HepG2 (cell line): ENCODE data around the gene VWA3A. TPM values are rescaled to one million over a fixed set of nuclear protein-coding genes. Genes with fewer than 3 reads are reported as not detected.

ENCODE experiments used
- ARID2 ChIP-seq: sonication (generic); formaldehyde crosslinking; IDR thresholded peaks from 2 replicates; pipeline ENCODE4 v1.8.1; 2022; ENCODE audit warnings: mild to moderate bottlenecking, missing genetic modification reagents, borderline replicate concordance
- GABPB1 ChIP-seq: IDR thresholded peaks from 2 replicates; pipeline ENCODE4 v1.6.1; 2016; ENCODE audit warnings: mild to moderate bottlenecking, missing genetic modification reagents, moderate library complexity, missing compliant biosample characterization
- GFI1 ChIP-seq: sonication (generic); formaldehyde crosslinking; IDR thresholded peaks from 2 replicates; pipeline ENCODE4 v1.5.0; 2020; ENCODE audit warnings: missing genetic modification reagents, mild to moderate bottlenecking, borderline replicate concordance
- KLF6 ChIP-seq: IDR thresholded peaks from 2 replicates; pipeline ENCODE4 v1.8.0; 2016; ENCODE audit warnings: missing biosample characterization, missing genetic modification reagents
- NR3C1 ChIP-seq: sonication (generic); formaldehyde crosslinking; IDR thresholded peaks from 2 replicates; pipeline ENCODE4 v1.4.0; 2020; ENCODE audit warnings: missing genetic modification reagents
- RFXANK ChIP-seq: IDR thresholded peaks from 2 replicates; pipeline ENCODE4 v1.6.1; 2016
- SMC3 ChIP-seq: IDR thresholded peaks from 2 replicates; pipeline ENCODE4 v1.6.1; 2011; ENCODE audit warnings: low read length, improper control_type of control experiment
- TBP ChIP-seq: sonication (generic); formaldehyde crosslinking; IDR thresholded peaks from 2 replicates; pipeline ENCODE4 v1.5.0; 2020; ENCODE audit warnings: missing genetic modification reagents
- ZBTB1 ChIP-seq: sonication (generic); formaldehyde crosslinking; IDR thresholded peaks from 2 replicates; pipeline ENCODE4 v1.4.0; 2020; ENCODE audit warnings: missing genetic modification reagents, borderline replicate concordance
- ZBTB21 ChIP-seq: sonication (generic); formaldehyde crosslinking; IDR thresholded peaks from 2 replicates; pipeline ENCODE4 v1.4.0; 2020; ENCODE audit warnings: missing genetic modification reagents
- ZMYM4 ChIP-seq: sonication (generic); formaldehyde crosslinking; IDR thresholded peaks from 2 replicates; pipeline ENCODE4 v1.8.1; 2023; ENCODE audit warnings: mild to moderate bottlenecking, missing genetic modification reagents
- ZNF124 ChIP-seq: sonication (generic); formaldehyde crosslinking; IDR thresholded peaks from 2 replicates; pipeline ENCODE4 v1.4.0; 2020; ENCODE audit warnings: missing genetic modification reagents
- ZNF143 ChIP-seq: sonication (generic); formaldehyde crosslinking; IDR thresholded peaks from 2 replicates; pipeline ENCODE4 v1.4.0; 2020; ENCODE audit warnings: missing genetic modification reagents
- ZNF230 ChIP-seq: sonication (generic); formaldehyde crosslinking; IDR thresholded peaks from 2 replicates; pipeline ENCODE4 v1.4.0; 2020; ENCODE audit warnings: mild to moderate bottlenecking, missing genetic modification reagents
- ZNF616 ChIP-seq: sonication (generic); formaldehyde crosslinking; IDR thresholded peaks from 2 replicates; pipeline ENCODE4 v1.5.0; 2020; ENCODE audit warnings: low read depth, mild to moderate bottlenecking, missing genetic modification reagents
- ZNF674 ChIP-seq: sonication (generic); formaldehyde crosslinking; IDR thresholded peaks from 2 replicates; pipeline ENCODE4 v1.5.0; 2020; ENCODE audit warnings: low read depth, mild to moderate bottlenecking, missing genetic modification reagents
- ZNF782 ChIP-seq: sonication (generic); formaldehyde crosslinking; IDR thresholded peaks from 2 replicates; pipeline ENCODE4 v1.4.0; 2020; ENCODE audit warnings: missing genetic modification reagents, mild to moderate bottlenecking, borderline replicate concordance
- ZNF879 ChIP-seq: sonication (generic); formaldehyde crosslinking; IDR thresholded peaks from 2 replicates; pipeline ENCODE4 v1.8.1; 2023; ENCODE audit warnings: missing genetic modification reagents
- polyA plus RNA-seq, 8 experiments: library from polyadenylated mRNA; depleted of rRNA in 3 of 8; stranded (reverse) in 7 of 8; unstranded in 1 of 8; fragments of >200 nt; fragmentation: Illumina TruSeq in 4 of 8; extraction: Trizol in 4 of 8; gene quantifications; 2 replicates each; pipeline versions ENCODE4 v1.2.1 to v1.2.3, GENCODE V29; 2011 to 2016; ENCODE audit warnings: low read depth in 4 of 8, missing spikeins in 1 of 8, mixed read lengths in 1 of 8; ENCODE audit not compliant: insufficient read depth in 1 of 8
- total RNA-seq, 5 experiments: library from RNA; depleted of rRNA; stranded (reverse); fragments of >200 nt; fragmentation: Illumina TruSeq; extraction: Trizol; gene quantifications; 2 replicates each; pipeline ENCODE4 v1.2.3, GENCODE V29; 2016; ENCODE audit warnings: low read depth in 1 of 5
- TF ChIP-seq, protein P1 (sequence below): IDR thresholded peaks from 2 replicates; pipeline ENCODE4 v1.6.1; 2012; ENCODE audit warnings: inconsistent platforms
- TF ChIP-seq, protein P2 (sequence below): IDR thresholded peaks from 2 replicates; pipeline ENCODE4 v1.6.1; 2012; ENCODE audit warnings: low read length, improper control_type of control experiment
- TF ChIP-seq, protein P3 (sequence below): sonication (generic); formaldehyde crosslinking; IDR thresholded peaks from 2 replicates; pipeline ENCODE4 v1.5.0; 2020; ENCODE audit warnings: missing genetic modification reagents
- TF ChIP-seq, protein P4 (sequence below): IDR thresholded peaks from 2 replicates; pipeline ENCODE4 v1.6.1; 2016; ENCODE audit warnings: control low read depth
- TF ChIP-seq, protein P5 (sequence below): sonication (generic); formaldehyde crosslinking; IDR thresholded peaks from 2 replicates; pipeline ENCODE4 v1.5.1; 2020; ENCODE audit warnings: missing genetic modification reagents, mild to moderate bottlenecking, borderline replicate concordance

Gene VWA3A
- total and polyA plus RNA-seq, 2 of the 13 experiments (the other 11 are each of a cell fraction or from before 2014, with no cell fraction given), result 0.03 to 0.07 TPM

DNA sequence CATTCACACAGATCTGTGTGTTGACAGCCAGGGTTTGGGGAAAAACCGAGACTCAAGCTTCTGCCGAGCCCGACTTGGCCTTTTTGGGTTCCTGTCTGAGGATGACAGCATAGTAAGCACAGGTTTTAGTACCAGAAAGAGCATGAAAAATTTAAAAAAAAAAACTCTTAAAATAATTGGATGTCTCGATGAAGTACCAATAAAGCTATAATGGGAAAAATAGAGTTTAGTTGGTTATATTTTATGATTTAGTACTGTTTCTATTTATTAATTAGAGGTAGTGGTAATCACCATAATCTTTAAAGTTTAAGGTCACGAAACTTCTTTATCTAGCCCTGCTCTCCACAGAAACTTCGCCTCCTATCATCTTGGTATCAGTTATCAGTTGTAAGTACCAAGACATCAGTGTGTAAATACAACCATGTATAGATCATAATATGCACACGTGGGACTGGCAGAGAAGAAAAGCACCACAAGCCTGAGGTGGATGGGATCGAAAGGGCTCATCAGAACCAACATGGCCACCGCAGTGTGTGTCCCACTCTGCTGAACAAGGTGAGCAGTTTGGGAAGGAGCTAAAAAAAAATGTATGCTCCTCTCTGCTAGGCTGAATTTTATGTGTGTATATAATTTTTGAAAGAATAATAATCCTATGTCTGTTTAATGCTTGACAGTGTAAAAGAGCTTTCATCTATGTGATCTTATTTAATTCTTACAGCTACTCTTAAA lies 99.4 kb downstream of the VWA3A start (continued):
- TF ChIP-seq ARID2 (0 out of 2 replicates have a peak, but pooled peaks have one; percentile 11), ZBTB1 (CRISPR knock-in tag) (no peak), ZNF124 (CRISPR knock-in tag) (no peak), ZBTB21 (CRISPR knock-in tag) (no peak), NR3C1 (CRISPR knock-in tag) (no peak), ZNF143 (CRISPR knock-in tag) (no peak), KLF6 (no peak), SMC3 (no peak), ZNF230 (no peak), RFXANK (CRISPR knock-in tag) (no peak), ZNF674 (CRISPR knock-in tag) (no peak), ZNF782 (CRISPR knock-in tag) (no peak), TBP (CRISPR knock-in tag) (no peak), GABPB1 (no peak), GFI1 (CRISPR knock-in tag) (no peak), ZMYM4 (CRISPR knock-in tag) (no peak), ZNF616 (CRISPR knock-in tag) (no peak), ZNF879 (CRISPR knock-in tag) (no peak)
- TF ChIP-seq, protein P1, sequence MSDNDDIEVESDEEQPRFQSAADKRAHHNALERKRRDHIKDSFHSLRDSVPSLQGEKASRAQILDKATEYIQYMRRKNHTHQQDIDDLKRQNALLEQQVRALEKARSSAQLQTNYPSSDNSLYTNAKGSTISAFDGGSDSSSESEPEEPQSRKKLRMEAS, result no peak
- TF ChIP-seq, protein P2, sequence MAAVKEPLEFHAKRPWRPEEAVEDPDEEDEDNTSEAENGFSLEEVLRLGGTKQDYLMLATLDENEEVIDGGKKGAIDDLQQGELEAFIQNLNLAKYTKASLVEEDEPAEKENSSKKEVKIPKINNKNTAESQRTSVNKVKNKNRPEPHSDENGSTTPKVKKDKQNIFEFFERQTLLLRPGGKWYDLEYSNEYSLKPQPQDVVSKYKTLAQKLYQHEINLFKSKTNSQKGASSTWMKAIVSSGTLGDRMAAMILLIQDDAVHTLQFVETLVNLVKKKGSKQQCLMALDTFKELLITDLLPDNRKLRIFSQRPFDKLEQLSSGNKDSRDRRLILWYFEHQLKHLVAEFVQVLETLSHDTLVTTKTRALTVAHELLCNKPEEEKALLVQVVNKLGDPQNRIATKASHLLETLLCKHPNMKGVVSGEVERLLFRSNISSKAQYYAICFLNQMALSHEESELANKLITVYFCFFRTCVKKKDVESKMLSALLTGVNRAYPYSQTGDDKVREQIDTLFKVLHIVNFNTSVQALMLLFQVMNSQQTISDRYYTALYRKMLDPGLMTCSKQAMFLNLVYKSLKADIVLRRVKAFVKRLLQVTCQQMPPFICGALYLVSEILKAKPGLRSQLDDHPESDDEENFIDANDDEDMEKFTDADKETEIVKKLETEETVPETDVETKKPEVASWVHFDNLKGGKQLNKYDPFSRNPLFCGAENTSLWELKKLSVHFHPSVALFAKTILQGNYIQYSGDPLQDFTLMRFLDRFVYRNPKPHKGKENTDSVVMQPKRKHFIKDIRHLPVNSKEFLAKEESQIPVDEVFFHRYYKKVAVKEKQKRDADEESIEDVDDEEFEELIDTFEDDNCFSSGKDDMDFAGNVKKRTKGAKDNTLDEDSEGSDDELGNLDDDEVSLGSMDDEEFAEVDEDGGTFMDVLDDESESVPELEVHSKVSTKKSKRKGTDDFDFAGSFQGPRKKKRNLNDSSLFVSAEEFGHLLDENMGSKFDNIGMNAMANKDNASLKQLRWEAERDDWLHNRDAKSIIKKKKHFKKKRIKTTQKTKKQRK, result no peak
- TF ChIP-seq, protein P3, sequence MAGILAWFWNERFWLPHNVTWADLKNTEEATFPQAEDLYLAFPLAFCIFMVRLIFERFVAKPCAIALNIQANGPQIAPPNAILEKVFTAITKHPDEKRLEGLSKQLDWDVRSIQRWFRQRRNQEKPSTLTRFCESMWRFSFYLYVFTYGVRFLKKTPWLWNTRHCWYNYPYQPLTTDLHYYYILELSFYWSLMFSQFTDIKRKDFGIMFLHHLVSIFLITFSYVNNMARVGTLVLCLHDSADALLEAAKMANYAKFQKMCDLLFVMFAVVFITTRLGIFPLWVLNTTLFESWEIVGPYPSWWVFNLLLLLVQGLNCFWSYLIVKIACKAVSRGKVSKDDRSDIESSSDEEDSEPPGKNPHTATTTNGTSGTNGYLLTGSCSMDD (CRISPR knock-in tag), result no peak
- TF ChIP-seq, protein P4, sequence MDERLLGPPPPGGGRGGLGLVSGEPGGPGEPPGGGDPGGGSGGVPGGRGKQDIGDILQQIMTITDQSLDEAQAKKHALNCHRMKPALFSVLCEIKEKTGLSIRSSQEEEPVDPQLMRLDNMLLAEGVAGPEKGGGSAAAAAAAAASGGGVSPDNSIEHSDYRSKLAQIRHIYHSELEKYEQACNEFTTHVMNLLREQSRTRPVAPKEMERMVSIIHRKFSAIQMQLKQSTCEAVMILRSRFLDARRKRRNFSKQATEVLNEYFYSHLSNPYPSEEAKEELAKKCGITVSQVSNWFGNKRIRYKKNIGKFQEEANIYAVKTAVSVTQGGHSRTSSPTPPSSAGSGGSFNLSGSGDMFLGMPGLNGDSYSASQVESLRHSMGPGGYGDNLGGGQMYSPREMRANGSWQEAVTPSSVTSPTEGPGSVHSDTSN (CRISPR knock-in tag), result no peak
- TF ChIP-seq, protein P5, sequence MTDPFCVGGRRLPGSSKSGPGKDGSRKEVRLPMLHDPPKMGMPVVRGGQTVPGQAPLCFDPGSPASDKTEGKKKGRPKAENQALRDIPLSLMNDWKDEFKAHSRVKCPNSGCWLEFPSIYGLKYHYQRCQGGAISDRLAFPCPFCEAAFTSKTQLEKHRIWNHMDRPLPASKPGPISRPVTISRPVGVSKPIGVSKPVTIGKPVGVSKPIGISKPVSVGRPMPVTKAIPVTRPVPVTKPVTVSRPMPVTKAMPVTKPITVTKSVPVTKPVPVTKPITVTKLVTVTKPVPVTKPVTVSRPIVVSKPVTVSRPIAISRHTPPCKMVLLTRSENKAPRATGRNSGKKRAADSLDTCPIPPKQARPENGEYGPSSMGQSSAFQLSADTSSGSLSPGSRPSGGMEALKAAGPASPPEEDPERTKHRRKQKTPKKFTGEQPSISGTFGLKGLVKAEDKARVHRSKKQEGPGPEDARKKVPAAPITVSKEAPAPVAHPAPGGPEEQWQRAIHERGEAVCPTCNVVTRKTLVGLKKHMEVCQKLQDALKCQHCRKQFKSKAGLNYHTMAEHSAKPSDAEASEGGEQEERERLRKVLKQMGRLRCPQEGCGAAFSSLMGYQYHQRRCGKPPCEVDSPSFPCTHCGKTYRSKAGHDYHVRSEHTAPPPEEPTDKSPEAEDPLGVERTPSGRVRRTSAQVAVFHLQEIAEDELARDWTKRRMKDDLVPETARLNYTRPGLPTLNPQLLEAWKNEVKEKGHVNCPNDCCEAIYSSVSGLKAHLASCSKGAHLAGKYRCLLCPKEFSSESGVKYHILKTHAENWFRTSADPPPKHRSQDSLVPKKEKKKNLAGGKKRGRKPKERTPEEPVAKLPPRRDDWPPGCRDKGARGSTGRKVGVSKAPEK (CRISPR knock-in tag), result no peak
